Eye (tissue), 1 donor: ENCODE results near the gene FOXP1.
A peak's percentile ranks its signal among the peaks of the same experiment; 100 is the strongest.
"Not testable (repeated sequence)": the region's sequence is repeated elsewhere in the genome, so short reads cannot be mapped to it uniquely, and the experiment has no call there.

Experiments used
- DNase-seq: peaks from one replicate; pipeline ENCODE4 v3.0.0-alpha.2; 2015

FOXP1 gene

DNA sequence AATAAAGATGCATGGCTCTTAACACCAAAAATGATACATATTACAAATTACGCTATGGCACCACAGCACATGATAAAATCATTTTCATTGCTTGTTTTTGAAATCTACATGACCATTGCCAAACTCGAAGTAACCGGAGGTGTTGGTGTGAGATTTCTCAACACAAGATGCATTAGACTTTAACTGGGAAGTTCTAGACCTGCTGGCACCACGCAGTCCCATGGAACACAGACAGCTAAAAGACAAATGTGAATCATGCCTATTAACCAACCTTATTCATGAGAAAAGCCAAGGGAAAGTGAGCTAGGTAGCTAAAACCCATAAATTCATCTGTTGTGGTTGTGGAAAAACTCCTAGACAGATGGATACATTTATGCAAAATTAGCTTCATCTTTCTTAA, 595.4 kb downstream of the FOXP1 start:
- DNase-seq, result no peak

DNA sequence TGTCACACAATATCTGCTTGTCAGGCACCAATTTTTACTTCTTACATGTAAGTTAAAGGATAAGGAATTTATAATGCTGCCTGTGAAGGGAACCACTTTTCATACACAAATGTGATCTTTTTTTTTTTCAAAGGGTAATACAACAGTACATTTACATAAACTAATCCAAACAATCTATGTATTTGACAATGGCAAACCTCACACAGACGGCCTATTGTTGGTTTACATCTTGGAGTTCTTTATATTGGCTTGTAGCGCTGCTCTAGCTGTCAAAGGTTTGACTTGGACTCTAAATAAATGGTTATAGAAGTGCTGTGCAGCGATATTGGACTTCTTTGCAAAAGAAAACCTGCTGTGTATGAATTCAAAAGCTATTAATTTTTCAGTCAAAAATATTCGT, 598.0 kb downstream of the FOXP1 start:
- DNase-seq, result no peak

DNA sequence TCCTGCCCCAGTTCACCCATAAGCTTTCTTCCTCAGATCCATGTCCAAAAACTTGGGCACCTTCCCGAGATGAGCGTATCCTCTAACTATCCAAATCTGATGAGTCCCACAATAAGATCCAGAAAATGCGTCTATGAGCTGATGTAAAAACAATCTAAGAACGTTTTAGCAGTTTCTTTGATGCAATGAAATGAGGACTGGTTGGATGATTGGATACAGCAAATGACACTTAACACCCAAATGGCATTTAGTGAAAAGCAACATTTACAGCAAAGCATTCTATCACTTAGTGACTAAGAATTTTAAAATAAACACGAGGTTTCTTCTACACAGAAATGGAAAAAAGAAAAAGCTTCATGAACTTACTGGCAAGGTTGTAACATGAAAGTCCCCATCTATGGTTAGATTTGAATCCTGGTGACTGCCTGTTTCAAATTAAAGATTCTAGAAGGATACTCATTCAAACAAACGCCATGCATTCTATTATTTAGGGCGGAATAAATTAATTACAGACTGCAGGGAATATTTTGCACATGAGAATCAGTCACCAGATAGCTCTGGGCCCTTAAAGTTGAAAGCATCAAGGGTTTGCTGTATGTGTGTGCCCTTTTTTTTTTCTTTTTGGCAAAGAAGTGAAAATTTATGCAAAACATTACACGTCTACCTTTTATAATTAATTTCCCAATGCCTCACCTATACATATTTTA, 598.6 kb downstream of the FOXP1 start:
- no peak for DNase-seq

DNA sequence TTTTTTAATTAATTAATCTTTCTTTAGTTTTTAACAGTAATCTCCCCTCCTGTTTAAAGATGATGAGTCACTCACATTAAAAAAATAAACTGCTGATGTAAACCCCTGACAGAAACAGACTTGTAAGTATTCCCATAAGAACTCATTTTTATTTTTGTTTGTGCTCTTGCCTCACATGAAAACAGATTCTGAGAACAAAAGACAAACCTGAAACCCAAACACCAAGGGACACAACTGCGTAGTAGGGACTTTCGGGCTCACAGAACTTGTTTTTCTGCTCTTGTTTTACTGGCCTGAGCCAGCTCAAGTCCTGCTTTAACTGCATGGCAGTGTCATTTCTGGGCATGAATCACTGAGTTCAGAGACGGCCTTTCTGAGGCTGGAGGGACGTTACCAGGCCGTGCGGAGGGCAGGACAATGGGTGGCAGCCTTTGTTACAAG, 600.8 kb downstream of the FOXP1 start:
- DNase-seq, result peak; percentile 72

DNA sequence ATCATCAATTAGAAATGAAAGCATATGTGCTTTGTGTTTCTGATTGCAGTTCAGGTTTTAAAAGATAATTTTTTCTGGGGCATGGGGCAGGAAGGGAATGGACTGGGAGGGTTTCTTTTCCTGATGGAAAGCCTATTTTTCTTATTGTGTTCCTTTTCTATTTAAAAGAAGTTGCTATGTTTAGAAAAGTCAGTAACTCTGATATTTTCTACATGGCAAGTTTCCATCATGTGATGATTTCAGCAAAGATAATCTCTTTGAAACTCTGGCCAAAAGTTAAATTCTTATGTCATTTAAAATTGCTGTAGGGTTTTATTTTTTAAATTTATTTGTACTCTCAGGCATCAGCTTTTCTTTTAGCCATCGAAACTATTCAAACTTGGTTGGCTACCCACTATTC, 601.2 kb downstream of the FOXP1 start:
- peak; percentile 57 for DNase-seq

DNA sequence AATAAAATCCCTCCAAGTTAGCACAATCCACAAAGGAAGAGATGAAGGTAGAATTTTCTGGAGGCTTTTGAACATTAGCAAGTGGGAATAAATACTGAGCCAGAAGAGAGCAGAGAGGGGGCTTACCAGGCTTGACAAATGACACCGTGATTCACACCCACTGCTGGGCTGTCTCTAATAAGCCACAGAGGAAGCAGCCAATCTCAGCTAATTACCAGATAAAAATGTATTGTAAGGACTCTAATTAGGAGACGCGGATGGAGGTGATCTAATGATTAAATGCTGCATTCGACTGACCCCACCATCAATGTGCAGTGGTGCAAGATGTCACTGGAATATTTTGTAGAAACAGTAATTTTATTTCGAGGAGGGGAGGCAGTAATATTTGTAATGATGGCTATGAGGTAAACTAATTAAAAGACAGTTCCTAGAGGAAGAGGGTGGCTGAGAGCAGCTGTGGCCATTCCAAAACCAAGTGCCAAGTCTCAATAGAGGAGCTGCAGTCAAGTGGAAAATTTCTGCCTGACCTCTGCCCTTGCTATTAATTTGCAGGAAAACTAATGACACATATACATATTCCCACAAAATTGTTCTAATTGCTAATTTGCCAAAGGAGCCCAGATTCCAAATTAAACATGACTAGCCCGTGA, 602.2 kb downstream of the FOXP1 start:
- DNase-seq, result peak; percentile 96

DNA sequence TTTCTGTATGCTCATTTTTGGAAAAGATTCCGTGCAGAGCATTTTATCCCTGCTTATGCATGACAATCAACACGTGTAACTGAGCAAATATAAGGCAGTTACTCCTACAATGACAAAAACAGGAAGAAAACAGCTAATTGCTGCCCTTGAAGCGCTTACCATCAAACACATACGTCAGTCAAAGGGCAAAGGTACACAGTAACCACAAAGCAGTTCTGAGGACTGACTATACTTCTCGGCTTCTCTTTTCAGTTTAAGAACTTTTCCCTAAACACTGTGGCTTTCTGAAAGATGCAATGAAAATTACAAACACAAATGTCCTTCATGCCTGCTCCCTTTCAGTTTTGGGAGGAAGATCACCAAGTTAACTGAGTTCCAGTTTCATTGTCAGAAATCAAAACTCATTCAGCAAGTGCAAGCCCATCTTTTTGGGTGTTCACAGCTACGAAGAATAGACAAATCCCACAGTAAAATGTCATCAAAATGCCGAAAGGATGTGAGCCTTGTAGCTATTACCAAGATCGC, 602.8 kb downstream of the FOXP1 start:
- DNase-seq, result no peak

DNA sequence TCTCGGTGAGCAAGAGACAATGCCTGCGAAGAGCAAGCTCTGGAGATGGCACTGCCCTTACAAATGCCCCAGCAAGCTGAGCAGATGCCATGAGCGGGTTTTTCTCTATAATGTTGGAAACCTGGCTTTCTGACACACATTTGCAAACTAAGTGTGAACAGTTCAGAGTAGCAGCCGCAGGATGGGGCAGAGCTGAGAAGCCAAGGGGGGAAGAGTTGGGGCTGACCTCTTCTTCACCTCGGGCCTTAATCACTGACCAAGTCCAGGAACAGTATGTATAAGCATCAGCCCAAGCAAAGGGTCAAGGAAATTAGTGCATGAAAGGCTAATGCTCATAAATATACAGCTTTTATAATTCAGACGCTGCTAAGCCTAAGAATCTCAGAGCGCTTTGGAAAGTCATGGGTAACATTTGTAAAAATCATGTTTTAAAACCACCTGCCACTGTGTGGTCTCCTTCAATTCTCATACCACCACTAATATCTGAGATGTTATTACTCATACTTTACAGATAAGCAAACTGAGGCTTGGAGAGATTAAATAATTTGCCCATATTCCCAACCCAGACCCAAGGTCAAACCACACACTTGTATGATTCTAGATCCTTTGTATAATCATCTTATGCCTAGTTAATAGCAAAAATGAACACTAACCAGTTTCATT, 603.4 kb downstream of the FOXP1 start:
- DNase-seq, result no peak

DNA sequence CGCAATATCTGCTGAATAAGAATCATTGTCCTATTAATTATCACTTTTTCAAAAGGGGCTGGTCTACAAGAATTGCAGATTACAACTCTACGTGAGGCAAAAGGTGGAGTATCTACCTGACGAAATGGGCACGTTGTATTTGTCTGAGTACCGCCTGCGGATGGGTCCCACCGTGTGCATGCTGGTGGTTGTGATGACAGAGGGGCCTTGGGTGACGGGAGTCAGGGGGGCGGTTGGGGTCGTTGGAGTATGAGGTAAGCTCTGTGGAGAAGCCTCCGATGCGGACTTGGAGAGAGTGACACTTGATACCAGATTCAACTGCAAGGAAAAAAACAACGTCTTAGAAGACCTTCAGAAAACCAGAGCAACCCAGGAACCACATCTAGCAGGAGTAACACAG, 605.8 kb downstream of the FOXP1 start:
- no peak for DNase-seq

DNA sequence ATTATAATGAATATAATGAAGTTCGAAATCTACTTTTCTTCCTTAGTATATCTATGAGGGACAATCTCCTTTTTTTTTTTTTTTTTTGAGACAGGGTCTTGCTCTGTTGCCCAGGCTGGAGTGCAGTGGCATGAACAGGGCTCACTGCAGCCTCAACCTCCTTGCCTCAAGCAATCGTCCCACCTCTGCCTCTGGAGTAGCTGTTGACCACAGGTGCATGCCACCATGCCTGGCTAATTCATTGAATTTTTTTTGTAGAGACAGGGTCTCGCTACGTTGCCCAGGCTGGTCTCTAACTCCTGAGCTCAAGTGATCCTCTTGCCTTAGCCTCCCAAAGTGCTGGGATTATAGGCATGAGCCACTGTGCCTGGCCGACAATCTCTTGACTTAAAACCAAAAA, 607.5 kb downstream of the FOXP1 start:
- DNase-seq, result not testable (repeated sequence)

DNA sequence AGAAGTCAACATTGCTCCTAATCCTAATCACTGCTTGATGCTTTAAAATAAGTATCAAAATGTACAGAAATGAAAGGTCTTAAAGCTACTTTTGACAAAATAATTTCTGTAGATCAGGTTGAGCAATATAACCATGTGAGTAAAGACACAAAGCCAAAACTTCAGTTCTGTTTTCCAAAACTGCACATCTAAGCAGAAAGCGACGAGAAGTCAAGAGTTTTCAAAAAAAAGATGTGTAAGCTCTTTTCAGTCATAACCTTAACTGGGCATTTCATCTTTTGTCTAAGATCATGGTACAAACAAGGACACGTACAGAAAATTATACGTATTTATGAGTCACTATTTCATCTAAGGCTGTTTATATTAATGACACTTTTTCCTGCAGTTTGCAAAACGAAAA, 608.8 kb downstream of the FOXP1 start:
- DNase-seq, result no peak

DNA sequence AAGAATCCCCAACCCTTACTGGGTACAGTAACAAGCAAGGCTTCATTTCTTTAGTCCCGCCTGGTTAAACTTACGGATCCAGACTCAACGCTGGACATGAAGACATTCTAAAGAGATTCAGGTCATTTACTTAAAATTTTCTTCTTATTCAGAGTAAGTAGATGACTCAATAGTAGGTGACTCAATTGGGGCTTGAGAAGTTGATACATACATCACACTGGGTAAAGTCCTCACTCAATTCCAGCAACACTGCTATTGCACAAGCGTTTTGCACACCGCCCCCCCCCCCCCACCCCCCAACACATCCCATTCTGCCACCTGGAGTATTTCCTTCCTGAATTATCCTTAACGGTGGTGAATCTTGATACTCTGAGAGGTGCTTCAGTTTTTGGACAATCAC, 610.0 kb downstream of the FOXP1 start:
- no peak for DNase-seq

DNA sequence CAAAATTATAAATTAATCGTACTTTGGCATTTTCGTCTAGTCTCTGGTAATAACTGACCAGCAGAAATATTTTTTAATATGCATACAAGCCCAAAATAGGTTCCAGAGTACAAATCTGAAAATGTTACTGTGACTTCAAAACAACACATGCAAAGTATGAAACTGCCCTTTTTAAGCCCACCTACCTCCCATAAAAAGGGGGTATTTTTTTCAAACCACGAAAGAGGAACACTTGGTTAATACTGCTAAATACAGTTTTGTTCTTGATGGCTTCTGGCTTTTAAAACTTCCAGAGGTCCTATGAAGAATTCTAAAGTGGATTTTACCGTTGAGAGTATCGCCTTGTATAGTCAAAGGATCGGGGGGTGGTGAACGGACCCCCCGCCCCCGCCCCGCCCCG, 610.7 kb downstream of the FOXP1 start:
- no peak for DNase-seq

DNA sequence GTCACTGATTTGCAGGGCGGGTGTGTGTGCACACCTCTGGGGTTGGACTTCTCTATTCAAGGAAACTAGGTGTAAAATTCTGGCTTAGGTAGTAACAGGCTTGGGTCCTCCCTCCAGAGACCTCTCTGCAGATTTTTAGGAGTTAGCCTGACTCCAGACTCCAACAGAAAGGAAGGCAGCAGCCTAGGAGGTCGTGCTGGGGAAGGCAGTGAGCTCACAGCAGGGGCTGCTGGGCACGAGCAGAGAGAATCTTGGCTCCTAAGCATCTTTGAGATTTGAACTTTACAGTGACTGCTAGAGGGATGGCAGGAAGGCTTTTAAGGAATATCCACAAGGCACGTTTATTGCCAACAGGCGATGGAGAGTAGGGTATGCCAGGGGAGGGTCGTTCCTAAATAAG, 612.6 kb downstream of the FOXP1 start:
- DNase-seq, result no peak

DNA sequence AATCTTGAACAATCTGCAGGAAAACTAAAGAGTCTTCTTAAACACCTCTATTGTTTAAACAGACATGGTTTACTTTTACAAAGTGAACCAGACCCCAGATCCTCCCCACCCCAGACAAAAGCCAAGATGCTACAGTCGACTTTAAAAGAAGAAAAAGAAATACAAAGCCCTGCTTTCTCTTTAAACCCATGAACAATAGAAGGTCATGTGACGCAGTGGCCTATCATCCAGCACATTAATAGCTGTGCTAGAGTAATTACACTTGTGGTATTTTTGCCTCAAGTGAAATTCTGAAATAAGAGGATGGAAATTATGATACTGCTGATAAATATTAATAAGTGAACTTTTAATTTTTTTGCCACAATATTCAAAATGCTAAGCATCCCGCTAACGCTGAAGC, 613.4 kb downstream of the FOXP1 start:
- DNase-seq, result no peak

DNA sequence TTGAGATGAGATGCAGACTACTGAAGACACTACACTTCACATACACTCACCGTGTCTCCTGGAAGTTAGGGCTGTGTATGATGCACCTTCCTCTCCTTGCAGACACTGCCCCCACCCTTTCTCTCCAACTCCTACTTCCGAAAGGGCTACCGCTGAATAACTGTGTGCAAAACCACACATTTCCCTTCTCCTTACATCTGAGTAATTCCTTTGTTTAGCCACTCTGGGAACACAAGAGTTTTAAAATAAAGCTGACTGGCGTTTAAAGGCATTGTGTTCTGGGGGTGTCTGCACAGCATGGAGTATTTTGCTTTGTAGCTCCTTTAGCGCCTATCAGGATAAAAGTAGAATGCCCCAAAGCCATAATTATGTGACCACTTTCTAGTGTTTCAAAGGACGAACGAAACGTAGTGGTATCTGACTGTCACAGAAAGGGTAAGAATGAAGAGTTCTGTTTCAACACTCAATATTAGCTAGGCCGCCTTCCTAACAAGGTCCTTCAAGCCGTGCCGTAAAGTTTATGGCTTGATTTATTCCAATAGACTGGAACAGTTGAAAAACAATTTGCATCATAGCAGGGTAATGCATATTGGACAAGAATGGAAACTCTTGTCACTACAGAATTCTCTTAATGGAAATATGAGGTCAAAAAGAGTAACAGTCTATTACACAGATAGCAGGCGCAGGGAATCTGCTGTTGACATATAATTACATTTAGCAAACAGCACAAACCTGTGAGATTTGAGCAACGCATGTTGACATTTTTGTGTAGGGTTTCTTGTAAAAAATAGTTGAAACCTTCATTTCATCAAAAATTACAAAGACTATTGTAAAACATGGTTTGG, 619.9 kb downstream of the FOXP1 start:
- DNase-seq, result no peak

DNA sequence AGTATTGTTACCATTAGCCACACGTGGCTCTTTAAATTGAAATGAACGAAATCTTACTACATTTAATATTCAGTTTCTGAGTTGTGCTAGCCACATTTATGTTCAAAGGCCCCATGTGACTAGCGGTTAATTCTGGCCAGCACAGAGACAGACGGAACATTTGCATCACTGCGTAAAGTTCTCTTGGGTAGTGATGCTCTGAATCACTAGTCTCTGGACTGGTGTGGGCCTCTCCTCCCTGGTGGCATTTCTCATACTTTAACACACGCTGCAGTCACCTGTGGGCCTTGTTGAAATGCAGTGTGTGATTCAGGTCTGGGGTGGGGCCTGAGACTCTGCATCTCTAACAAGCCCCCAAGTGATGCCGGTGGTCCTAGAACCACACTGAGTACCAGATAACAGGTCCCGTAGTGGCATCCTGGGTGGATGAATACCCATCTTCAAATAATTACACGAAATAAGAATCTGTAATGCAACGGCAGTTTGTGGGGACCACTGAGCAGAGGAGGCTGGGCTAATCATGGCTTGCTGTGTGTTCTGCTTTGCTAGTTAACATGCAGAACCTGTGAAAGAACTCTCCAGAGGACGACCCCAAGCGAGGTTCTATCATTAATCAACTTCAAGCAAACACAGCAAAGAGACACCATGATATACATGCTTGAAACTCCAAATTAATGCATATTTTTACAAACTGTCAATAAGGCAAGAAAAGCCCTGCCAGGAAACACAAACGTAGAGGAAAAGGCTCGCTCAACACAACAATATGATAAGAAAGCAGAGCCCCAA, 623.8 kb downstream of the FOXP1 start:
- DNase-seq, result no peak

DNA sequence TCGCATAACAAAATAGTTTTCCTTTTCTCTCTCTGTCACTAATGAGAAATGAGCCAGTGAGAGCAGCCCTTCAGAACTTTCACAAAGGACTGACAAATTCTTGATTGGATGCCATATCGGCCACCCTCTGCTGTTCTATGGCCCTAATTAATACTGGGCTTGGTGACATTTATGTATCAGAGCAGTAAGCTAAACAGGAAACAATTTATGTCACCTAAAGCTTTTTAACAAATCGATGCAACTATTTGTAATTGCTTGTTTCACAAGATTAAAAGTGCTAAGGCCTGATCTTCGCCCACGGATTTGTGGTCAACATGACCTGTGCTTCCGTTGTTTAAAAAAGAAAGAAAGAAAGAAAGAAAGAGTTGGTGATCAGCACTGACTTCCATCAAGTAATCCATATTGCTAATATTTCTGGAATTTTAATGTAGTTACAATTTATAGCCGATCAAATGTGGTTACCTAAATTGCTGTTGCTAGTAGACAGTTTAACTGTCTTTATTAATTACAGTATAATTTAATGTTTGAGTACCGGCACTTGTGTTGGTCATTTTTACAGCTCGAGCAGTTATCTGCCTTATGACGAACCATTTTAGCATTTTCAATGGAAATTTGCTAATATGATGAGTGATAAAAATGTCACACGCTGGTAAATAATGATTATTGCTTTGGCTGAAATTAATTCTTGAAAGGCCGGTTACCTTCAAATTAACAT, 631.3 kb downstream of the FOXP1 start:
- peak; percentile 74 for DNase-seq

DNA sequence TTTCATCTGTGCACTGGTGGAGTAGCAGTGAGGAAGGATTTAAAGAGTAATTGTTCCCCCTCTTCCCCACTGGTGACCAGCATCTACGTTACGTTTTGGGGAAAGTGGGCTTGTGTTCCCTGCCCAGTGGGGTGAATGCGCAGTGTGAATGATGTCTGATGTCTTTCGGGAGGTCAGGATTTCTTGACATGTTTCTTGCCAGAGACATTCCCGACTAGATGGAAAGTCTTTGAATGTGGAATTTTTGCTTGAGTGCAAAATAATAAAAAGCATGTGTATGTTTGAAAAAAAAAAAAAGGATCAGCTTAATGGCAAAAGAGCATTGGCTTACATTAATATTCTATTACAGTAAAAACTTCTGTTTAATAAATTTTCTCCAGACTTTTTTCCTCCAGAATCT, 632.2 kb downstream of the FOXP1 start:
- DNase-seq, result peak; percentile 56

DNA sequence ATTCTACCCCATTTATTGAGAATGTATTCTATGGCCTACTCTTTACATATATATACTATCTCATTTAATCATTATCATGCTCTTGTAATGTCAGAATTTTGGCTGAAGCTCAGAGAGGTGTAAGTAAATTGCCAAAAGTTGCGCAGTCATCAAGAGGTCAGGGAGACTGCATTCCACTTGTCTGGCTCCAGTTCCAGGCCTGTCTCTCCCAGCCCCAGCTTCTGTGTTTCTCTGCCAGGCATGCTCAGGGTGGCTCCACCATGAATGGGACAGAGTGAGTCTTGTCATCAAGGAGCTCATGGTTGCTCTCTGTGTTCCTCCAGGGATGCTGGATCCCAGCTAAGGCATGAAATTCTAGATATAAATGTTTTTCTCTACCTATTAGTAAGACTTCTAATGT, 635.9 kb downstream of the FOXP1 start:
- no peak for DNase-seq

DNA sequence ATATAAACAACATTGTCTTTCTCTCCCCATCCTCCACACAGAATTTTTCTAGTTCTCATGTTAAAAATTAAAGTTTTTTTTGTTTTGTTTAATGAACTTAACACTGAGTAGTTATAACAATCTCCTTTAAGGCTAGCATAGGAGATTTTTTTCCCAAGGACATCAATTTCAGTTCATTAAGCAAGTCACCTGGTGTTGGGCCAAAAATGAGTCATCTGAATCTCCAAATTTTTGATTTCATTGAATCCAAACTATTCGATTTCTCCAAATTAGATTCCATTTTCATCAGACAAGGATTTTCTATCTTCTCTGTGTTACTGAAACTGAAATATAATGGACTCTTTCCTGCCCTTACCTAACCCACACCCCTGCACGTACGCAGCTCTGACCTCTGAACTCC, 639.6 kb downstream of the FOXP1 start:
- no peak for DNase-seq
